Uterine smooth muscle cell (primary cell): ENCODE data around the gene ABRACL. TPM values are rescaled to one million over a fixed set of nuclear protein-coding genes. Genes with fewer than 3 reads are reported as not detected.

ENCODE experiments used
- total RNA-seq: library from RNA; depleted of rRNA; stranded (reverse); fragments of >200 nt; gene quantifications from 2 replicates; pipeline ENCODE4 v1.2.3, GENCODE V29; 2014

The ABRACL gene
- 31.6 and 44.9 TPM in 2 replicates for total RNA-seq

DNA sequence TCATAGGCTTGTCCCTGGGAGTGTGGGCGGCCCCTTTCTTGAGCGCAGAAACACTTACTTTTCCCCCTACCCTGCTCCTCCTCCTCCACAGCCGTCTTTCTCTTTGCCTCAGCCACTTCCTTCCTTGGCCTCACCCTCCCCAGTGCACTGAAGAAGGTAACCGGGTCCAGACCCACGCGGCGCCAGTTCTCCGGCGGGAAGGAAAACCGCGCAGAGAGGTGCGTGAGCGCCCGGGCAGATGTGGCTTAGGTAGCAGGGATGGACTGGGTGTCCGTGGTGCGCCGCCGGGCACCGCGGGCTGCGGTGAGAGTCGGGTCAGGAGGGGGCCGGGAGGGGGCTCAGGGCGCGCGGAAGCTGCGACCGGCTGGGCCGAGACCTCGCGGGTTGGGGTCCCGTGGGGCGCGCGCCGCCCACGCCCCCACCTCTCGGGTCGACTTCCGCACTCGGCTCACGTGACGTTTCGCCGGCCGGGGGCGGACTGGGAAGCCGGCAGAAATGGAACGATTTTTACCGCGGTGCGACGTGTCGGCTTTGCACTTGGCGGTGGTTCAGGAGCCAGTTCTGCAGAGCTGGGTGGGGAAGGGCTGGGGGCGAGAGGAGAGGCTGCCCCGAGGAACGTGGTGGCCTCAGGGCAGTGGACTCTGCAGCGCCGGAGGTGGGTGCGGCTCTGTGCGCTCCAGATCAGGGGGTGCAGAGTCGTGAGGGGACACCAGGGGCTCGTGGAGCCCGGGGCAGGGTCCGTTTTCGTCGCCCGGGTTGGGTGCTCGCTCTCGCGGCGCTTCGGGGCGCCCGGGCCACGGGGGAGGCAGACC is at the start of gene ABRACL:
Gene ABRACL, plus strand, starts transcription at position 88 of the 812 bp plus-strand sequence. CDS start 5,416 bp downstream, outside the sequence.

DNA sequence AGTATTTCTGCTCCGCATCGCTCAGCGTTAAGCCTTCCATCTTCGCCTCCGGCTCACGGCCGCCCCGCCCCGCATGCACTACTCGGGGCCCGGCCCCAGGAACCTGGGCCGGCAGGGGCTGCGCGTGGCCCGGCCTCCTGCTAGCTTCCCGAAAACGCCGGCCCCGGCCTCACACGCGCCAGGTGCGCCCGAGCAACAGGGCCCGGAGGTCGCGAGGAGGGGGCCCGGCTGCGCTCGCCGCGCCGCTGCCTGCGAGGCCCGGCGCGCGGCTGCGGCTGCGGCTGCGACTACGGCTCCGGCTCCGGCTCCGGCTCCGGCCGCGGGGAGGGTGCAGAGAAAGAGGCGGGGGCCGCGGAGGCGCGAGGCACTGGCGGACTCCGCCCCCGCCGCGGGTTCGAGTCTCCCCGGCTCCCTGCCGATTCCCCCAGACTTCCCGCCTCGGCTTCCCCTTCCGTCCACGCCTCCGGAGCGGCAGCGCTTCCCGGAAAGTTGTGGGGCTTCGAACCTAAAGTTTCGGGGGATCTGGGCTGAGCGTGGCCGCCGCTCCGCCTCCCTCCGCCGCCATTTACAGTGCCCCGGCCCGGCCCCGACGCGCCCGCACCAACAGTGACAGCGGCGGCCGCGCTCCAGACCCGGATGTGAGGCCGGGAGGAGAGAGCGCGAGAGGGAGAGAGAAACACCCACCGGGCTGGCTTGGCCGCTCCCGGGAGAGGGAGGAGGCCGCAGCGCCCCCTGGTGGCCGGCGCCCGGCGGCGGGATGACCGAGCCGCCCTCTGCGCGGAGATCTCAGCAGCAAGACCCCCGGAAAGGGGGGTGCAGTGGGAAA is 40.7 kb upstream of the ABRACL start, which contains the start of gene REPS1:
Gene REPS1, minus strand, starts transcription at position 611 of the 826 bp plus-strand sequence. Its CDS starts 571 bp downstream, at position 40.

Other genes starting within 250 kb of the ABRACL start
- gene ECT2L, start 232.7 kb upstream of the ABRACL start, total RNA-seq = 0.12 TPM in 1 of 2 replicates, not detected in the other
- gene REPS1, start 40.5 kb upstream of the ABRACL start, total RNA-seq = 29.5 and 34.4 TPM in 2 replicates
- gene HECA, start 106.3 kb downstream of the ABRACL start, total RNA-seq = 15.2 and 19.7 TPM in 2 replicates